GM12892 (cell line): ENCODE results near the gene ATP12A.

Experiments
- DNase-seq: peaks from one replicate; pipeline ENCODE4 v3.0.0; 2011; ENCODE audit not compliant: insufficient read length
- FAIRE-seq: peaks from 2 replicates; lab custom pipeline; 2011; peaks lifted over from hg19 to GRCh38; lab: Jason Lieb, UNC
- POLR2A ChIP-seq: IDR thresholded peaks from 2 replicates; pipeline ENCODE4 v1.6.1; 2011; ENCODE audit warnings: low read depth, low read length, control low read depth
- POLR2AphosphoS5 ChIP-seq: IDR thresholded peaks from 2 replicates; pipeline ENCODE4 v1.6.1; 2011; ENCODE audit warnings: low read depth, low read length, control low read depth
- TAF1 ChIP-seq: IDR thresholded peaks from 2 replicates; pipeline ENCODE4 v1.6.1; 2011; ENCODE audit warnings: low read depth, mild to moderate bottlenecking, control low read depth, low read length, borderline replicate concordance

ATP12A gene

GRCh38 chr13:24694907-24695306, 14.7 kb downstream of the ATP12A start:
- DNase-seq (no peak), FAIRE-seq (no peak)
- TF ChIP-seq TAF1: no peak

GRCh38 chr13:24698686-24699085, 18.5 kb downstream of the ATP12A start:
- FAIRE-seq (no peak), DNase-seq (no peak)
- TF ChIP-seq POLR2AphosphoS5 (no peak), TAF1 (no peak), POLR2A (no peak)

- no peak for DNase-seq
- TF ChIP-seq TAF1 (no peak), POLR2AphosphoS5 (no peak), POLR2A (no peak)
- FAIRE-seq: no peak
Observed at GRCh38 chr13:24699541-24699940, 19.3 kb downstream of the ATP12A start.

GRCh38 chr13:24700539-24700938, 20.3 kb downstream of the ATP12A start:
- DNase-seq (no peak), FAIRE-seq (no peak)
- TF ChIP-seq POLR2AphosphoS5 (no peak), POLR2A (no peak), TAF1 (no peak)

- TF ChIP-seq POLR2AphosphoS5: no peak
- no peak for TF ChIP-seq POLR2A
- no peak for TF ChIP-seq TAF1
- no peak for DNase-seq
- no peak for FAIRE-seq
Observed at GRCh38 chr13:24706886-24707585, 26.8 kb downstream of the ATP12A start.

- FAIRE-seq (peak; percentile 86), DNase-seq (peak; percentile 39)
- TF ChIP-seq POLR2AphosphoS5 (no peak), POLR2A (no peak), TAF1 (no peak)
Observed at GRCh38 chr13:24709186-24709913, 29.1 kb downstream of the ATP12A start.

GRCh38 chr13:24713022-24713421, 32.8 kb downstream of the ATP12A start:
- FAIRE-seq: no peak
- TF ChIP-seq TAF1 (no peak), POLR2AphosphoS5 (no peak)

GRCh38 chr13:24716011-24716410, 35.8 kb downstream of the ATP12A start:
- DNase-seq: no peak
- FAIRE-seq: no peak
- no peak for TF ChIP-seq POLR2A
- no peak for TF ChIP-seq TAF1
- no peak for TF ChIP-seq POLR2AphosphoS5

More at GRCh38 chr13:24713022-24713421, 32.8 kb downstream of the ATP12A start:
- no peak for DNase-seq

- TF ChIP-seq POLR2AphosphoS5: no peak
- no peak for TF ChIP-seq TAF1
- no peak for TF ChIP-seq POLR2A
- DNase-seq (no peak), FAIRE-seq (no peak)
Observed at GRCh38 chr13:24716446-24716845, 36.2 kb downstream of the ATP12A start.

- FAIRE-seq (no peak), DNase-seq (no peak)
- TF ChIP-seq TAF1 (no peak), POLR2AphosphoS5 (no peak), POLR2A (no peak)
Observed at GRCh38 chr13:24717217-24717616, 37.0 kb downstream of the ATP12A start.

- no peak for TF ChIP-seq POLR2A
- FAIRE-seq (no peak), DNase-seq (no peak)
Observed at GRCh38 chr13:24718192-24718965, 38.2 kb downstream of the ATP12A start.

GRCh38 chr13:24719139-24719538, 38.9 kb downstream of the ATP12A start:
- TF ChIP-seq TAF1: no peak
- TF ChIP-seq POLR2AphosphoS5: no peak
- TF ChIP-seq POLR2A: no peak
- FAIRE-seq: no peak

More at GRCh38 chr13:24719139-24719538, 38.9 kb downstream of the ATP12A start:
- no peak for DNase-seq
